Hepatocyte (in vitro differentiated cells): ENCODE data around the gene PIK3R4.

Experiments
- CTCF ChIP-seq: fragments of 200-600 bp; sonication (generic); IDR thresholded peaks from 2 replicates; pipeline ENCODE4 v1.5.1; 2016; ENCODE audit warnings: antibody characterized with exemption, mild to moderate bottlenecking; ENCODE audit not compliant: poor library complexity
- EZH2phosphoT487 ChIP-seq: fragments of 200-600 bp; sonication (generic); IDR thresholded peaks from one replicate; pipeline ENCODE4 v1.6.1; 2018; ENCODE audit warnings: antibody characterized with exemption, mild to moderate bottlenecking, low read depth, moderate library complexity; ENCODE audit not compliant: unreplicated experiment, severe bottlenecking

GRCh38 chr3:130772129-130772528 is 25.5 kb upstream of the PIK3R4 start:
- TF ChIP-seq CTCF (no peak), EZH2phosphoT487 (no peak)
